ENCODE results near the gene KCNK18. TPM values are rescaled to one million over a fixed set of nuclear protein-coding genes. Genes with fewer than 3 reads are reported as not detected.

KCNK18 gene
- total and polyA plus RNA-seq, 10 of the 15 experiments (the other 5 are each of a cell fraction or from before 2014, with no cell fraction given): not detected

- no peak for TF ChIP-seq ZNF687 (IDR thresholded peaks at IDR 0.05)
- no peak for TF ChIP-seq ASH2L (IDR thresholded peaks at IDR 0.05; ENCODE audit: borderline replicate concordance, low read depth)
- no peak for TF ChIP-seq SUZ12 (IDR thresholded peaks at IDR 0.05; ENCODE audit: unreplicated experiment)
- TF ChIP-seq SP1 (IDR thresholded peaks at IDR 0.05; ENCODE audit: low read depth, low read length): no peak
- no peak for TF ChIP-seq KDM1A (IDR thresholded peaks at IDR 0.05; ENCODE audit: borderline replicate concordance)
- no peak for TF ChIP-seq PRDM15 (CRISPR knock-in tag; IDR thresholded peaks at IDR 0.05)
- no peak for TF ChIP-seq RELB (IDR thresholded peaks at IDR 0.05; ENCODE audit: low read depth)
- no peak for TF ChIP-seq NRF1 (conservative IDR thresholded peaks at IDR 0.05; ENCODE audit: low read depth, low read length)
- TF ChIP-seq SMAD1 (IDR thresholded peaks at IDR 0.05; ENCODE audit: low read depth, partially characterized antibody): no peak
Observed at GRCh38 chr10:117257721-117258120, 60.4 kb downstream of the KCNK18 start (continued).

All from GM12878 (cell line).